Activated CD8-positive, alpha-beta T cell treated with anti-CD3 and anti-CD28 coated beads for 36 hours (primary cell): ENCODE measurements around the gene CTPS2. TPM values are rescaled to one million over a fixed set of nuclear protein-coding genes. Genes with fewer than 3 reads are reported as not detected.
"Not testable (repeated sequence)": the region's sequence is repeated elsewhere in the genome, so short reads cannot be mapped to it uniquely, and the experiment has no call there.

ENCODE experiments used
- ATAC-seq: fragments of 200-7000 bp; cut with Tn5 transposase; one replicate; pipeline ENCODE4 v1.10.0; 2021; ENCODE audit warnings: mild to moderate bottlenecking, moderate library complexity
- CTCF ChIA-PET: fragments of 350-600 bp; sonication (Branson Sonifier 250); formaldehyde crosslinking; loops from one replicate; lab custom pipeline; 2021; ENCODE audit warnings: antibody characterized with exemption; lab: Charles Lee
- POLR2A ChIA-PET: fragments of 350-600 bp; sonication (Branson Sonifier 250); formaldehyde crosslinking; loops from one replicate; lab custom pipeline; 2021; ENCODE audit warnings: antibody characterized with exemption; lab: Charles Lee
- DNase-seq: peaks from one replicate; pipeline ENCODE4 v3.0.0-alpha.2; 2020
- H3K27ac Mint-ChIP-seq: one replicate; pipeline ENCODE4 v1.8.0; 2021; ENCODE audit warnings: mild to moderate bottlenecking, mixed read lengths
- H3K27me3 Mint-ChIP-seq: one replicate; pipeline ENCODE4 v1.8.0; 2021; ENCODE audit warnings: mixed read lengths
- H3K36me3 Mint-ChIP-seq: one replicate; pipeline ENCODE4 v1.8.0; 2021; ENCODE audit warnings: low read depth, mixed read lengths
- H3K4me1 Mint-ChIP-seq: one replicate; pipeline ENCODE4 v1.8.0; 2021; ENCODE audit warnings: low read depth, mixed read lengths
- H3K4me3 Mint-ChIP-seq: one replicate; pipeline ENCODE4 v1.8.0; 2021; ENCODE audit warnings: mild to moderate bottlenecking, moderate library complexity, mixed read lengths
- H3K9me3 Mint-ChIP-seq: one replicate; pipeline ENCODE4 v1.8.0; 2021; ENCODE audit warnings: mixed read lengths
- intact Hi-C: fragments of 100-400 bp; cut with micrococcal nuclease; formaldehyde crosslinking; loops from one replicate; pipeline ENCODE4 v1.10.0; 2022
- total RNA-seq, 2 experiments: library from RNA; stranded (reverse); gene quantifications; one replicate each; pipeline ENCODE4 v1.2.3, GENCODE V29; 2021
- TF ChIP-seq, protein P1 (sequence below): fragments of 200-600 bp; IDR thresholded peaks from one replicate; pipeline ENCODE4 v1.8.0; 2022; ENCODE audit warnings: antibody characterized with exemption, mild to moderate bottlenecking

The CTPS2 gene
- total RNA-seq, 2 experiments from 2014 or later = 6.2 to 6.7 TPM

DNA sequence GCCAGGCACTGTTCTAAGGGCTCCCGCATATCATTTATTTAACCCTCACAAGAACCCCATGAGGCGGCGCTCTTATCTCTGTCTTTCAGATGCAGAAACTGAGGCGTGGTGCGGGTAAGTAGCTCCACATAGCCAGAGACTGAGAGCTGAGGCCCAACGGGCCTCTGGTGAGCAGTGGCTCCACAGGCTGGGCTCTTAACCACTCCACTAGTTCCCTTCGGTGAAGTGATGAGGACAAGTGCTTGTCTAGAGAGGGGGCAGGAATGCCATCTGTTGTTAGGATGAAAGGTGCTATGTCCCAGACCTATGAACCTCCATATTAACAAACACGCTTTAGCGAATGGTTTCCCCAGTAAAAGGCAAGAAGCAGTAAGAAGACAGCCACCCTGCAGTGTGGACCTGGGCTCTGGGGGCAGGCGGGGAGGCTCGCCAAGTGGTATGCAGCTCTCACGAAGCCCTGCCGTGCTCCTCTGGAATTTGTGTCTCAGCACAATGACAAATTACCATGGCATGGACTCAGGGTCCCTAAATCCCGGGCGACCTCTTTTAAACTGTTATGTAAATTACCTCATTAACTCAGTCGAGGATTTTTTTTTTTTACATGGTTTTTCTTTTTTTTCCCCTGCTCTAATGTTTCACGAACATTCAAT lies 83.4 kb downstream of the CTPS2 start:
- POLR2A ChIA-PET = no interaction called here
- CTCF ChIA-PET = no interaction called here
- H3K4me1 Mint-ChIP-seq = peaks cover 2% of the 10 kb centered on the region
- TF ChIP-seq, protein P1, sequence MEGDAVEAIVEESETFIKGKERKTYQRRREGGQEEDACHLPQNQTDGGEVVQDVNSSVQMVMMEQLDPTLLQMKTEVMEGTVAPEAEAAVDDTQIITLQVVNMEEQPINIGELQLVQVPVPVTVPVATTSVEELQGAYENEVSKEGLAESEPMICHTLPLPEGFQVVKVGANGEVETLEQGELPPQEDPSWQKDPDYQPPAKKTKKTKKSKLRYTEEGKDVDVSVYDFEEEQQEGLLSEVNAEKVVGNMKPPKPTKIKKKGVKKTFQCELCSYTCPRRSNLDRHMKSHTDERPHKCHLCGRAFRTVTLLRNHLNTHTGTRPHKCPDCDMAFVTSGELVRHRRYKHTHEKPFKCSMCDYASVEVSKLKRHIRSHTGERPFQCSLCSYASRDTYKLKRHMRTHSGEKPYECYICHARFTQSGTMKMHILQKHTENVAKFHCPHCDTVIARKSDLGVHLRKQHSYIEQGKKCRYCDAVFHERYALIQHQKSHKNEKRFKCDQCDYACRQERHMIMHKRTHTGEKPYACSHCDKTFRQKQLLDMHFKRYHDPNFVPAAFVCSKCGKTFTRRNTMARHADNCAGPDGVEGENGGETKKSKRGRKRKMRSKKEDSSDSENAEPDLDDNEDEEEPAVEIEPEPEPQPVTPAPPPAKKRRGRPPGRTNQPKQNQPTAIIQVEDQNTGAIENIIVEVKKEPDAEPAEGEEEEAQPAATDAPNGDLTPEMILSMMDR = no peak
- H3K9me3 Mint-ChIP-seq = no peaks in the 10 kb centered on the region
- ATAC-seq (no peak), DNase-seq (no peak)
- H3K27ac Mint-ChIP-seq = no peak overlapping the region
- H3K27me3 Mint-ChIP-seq = no peaks in the 10 kb centered on the region
- H3K36me3 Mint-ChIP-seq = no peaks in the 10 kb centered on the region
- intact Hi-C loops = no loop called here
- no peak overlapping the region for H3K4me3 Mint-ChIP-seq

- POLR2A ChIA-PET, H3K27ac Mint-ChIP-seq, H3K4me1 Mint-ChIP-seq, H3K36me3 Mint-ChIP-seq, H3K27me3 Mint-ChIP-seq, ATAC-seq, H3K4me3 Mint-ChIP-seq, DNase-seq, intact Hi-C loops, H3K9me3 Mint-ChIP-seq: not testable (repeated sequence)
- CTCF ChIA-PET = interaction anchor here (1.5 kb wide), 1 partner anchor 191 kb away, joined by 3 read pairs; no protein-coding TSS in a partner anchor
Measured at GRCh38 chrX:16628511-16628910, 84.0 kb downstream of the CTPS2 start.

GRCh38 chrX:16619024-16619423 lies 93.4 kb downstream of the CTPS2 start:
- Mint-ChIP-seq H3K9me3 (no peaks in the 10 kb centered on the region), H3K27ac (no peak overlapping the region), H3K36me3 (peaks cover 11% of the 10 kb centered on the region), H3K4me1 (no peaks in the 10 kb centered on the region), H3K27me3 (no peaks in the 10 kb centered on the region), H3K4me3 (no peak overlapping the region)
- DNase-seq (no peak), ATAC-seq (no peak)
- ChIA-PET POLR2A (no interaction called here), CTCF (no interaction called here)
- TF ChIP-seq, protein P1 = no peak
- intact Hi-C loops = no loop called here

GRCh38 chrX:16618422-16618821 lies 94.0 kb downstream of the CTPS2 start:
- ATAC-seq (no peak), DNase-seq (no peak)
- TF ChIP-seq, protein P1 = no peak
- Mint-ChIP-seq H3K4me1 (no peaks in the 10 kb centered on the region), H3K36me3 (peaks cover 13% of the 10 kb centered on the region), H3K9me3 (no peaks in the 10 kb centered on the region), H3K4me3 (no peak overlapping the region), H3K27me3 (no peaks in the 10 kb centered on the region), H3K27ac (no peak overlapping the region)
- POLR2A ChIA-PET = no interaction called here
- CTCF ChIA-PET = no interaction called here
- intact Hi-C loops = no loop called here

- no peak for DNase-seq
- CTCF ChIA-PET = no interaction called here
- Mint-ChIP-seq H3K27me3 (no peaks in the 10 kb centered on the region), H3K9me3 (no peaks in the 10 kb centered on the region), H3K27ac (no peak overlapping the region), H3K36me3 (peaks cover 15% of the 10 kb centered on the region), H3K4me3 (no peak overlapping the region), H3K4me1 (no peaks in the 10 kb centered on the region)
- no peak for ATAC-seq
- POLR2A ChIA-PET = no interaction called here
- TF ChIP-seq, protein P1 = no peak
- intact Hi-C loops = no loop called here
Measured at GRCh38 chrX:16617382-16617781, 95.1 kb downstream of the CTPS2 start.
